Neural progenitor cell (in vitro differentiated cells): ENCODE results near the gene MAP4K2. TPM values are rescaled to one million over a fixed set of nuclear protein-coding genes. Genes with fewer than 3 reads are reported as not detected.
A peak's percentile ranks its signal among the peaks of the same experiment; 100 is the strongest.

Experiments
- DNase-seq: peaks from one replicate; pipeline ENCODE4 v3.0.0-alpha.2; 2016; ENCODE audit warnings: low spot score
- H2AFZ ChIP-seq: fragments of 200-600 bp; sonication (generic); replicated peaks from 2 replicates; pipeline ENCODE4 v1.6.1; 2016; ENCODE audit warnings: antibody characterized with exemption
- H3F3A ChIP-seq: fragments of 200-600 bp; sonication (generic); 2 replicates; pipeline ENCODE4 v1.6.1; 2016; ENCODE audit warnings: antibody characterized with exemption, low read depth
- H3K27ac ChIP-seq: fragments of 200-600 bp; sonication (generic); 2 replicates; pipeline ENCODE4 v1.5.1; 2016; ENCODE audit warnings: mild to moderate bottlenecking
- H3K27me3 ChIP-seq: fragments of 200-600 bp; sonication (generic); 2 replicates; pipeline ENCODE4 v1.6.1; 2016; ENCODE audit warnings: mild to moderate bottlenecking, moderate library complexity
- H3K36me3 ChIP-seq: fragments of 200-600 bp; sonication (generic); 2 replicates; pipeline ENCODE4 v1.5.1; 2016
- H3K4me1 ChIP-seq: fragments of 200-600 bp; sonication (generic); 2 replicates; pipeline ENCODE4 v1.6.1; 2016; ENCODE audit warnings: mixed run types
- H3K4me2 ChIP-seq: fragments of 200-600 bp; sonication (generic); 2 replicates; pipeline ENCODE4 v1.6.1; 2016
- H3K4me3 ChIP-seq: fragments of 200-600 bp; sonication (generic); 2 replicates; pipeline ENCODE4 v1.5.1; 2016
- H3K79me2 ChIP-seq: fragments of 200-600 bp; sonication (generic); 2 replicates; pipeline ENCODE4 v1.6.1; 2016; ENCODE audit warnings: low read depth
- H3K9ac ChIP-seq: fragments of 200-600 bp; sonication (generic); 2 replicates; pipeline ENCODE4 v1.6.1; 2016
- H3K9me3 ChIP-seq: fragments of 200-600 bp; sonication (generic); 2 replicates; pipeline ENCODE4 v1.5.1; 2016; ENCODE audit warnings: low read depth
- H4K20me1 ChIP-seq: fragments of 200-600 bp; sonication (generic); 2 replicates; pipeline ENCODE4 v1.6.1; 2016; ENCODE audit warnings: low read depth
- H3K27ac Mint-ChIP-seq: 3 replicates; pipeline ENCODE4 v1.8.0; 2021; ENCODE audit warnings: mixed read lengths
- H3K27me3 Mint-ChIP-seq: 2 replicates; pipeline ENCODE4 v1.8.0; 2022; ENCODE audit warnings: low read depth, mild to moderate bottlenecking, inconsistent platforms, moderate library complexity, mixed read lengths; ENCODE audit not compliant: insufficient read depth
- H3K36me3 Mint-ChIP-seq: 3 replicates; pipeline ENCODE4 v1.8.0; 2021; ENCODE audit warnings: mixed read lengths
- H3K4me1 Mint-ChIP-seq: 3 replicates; pipeline ENCODE4 v1.8.0; 2021; ENCODE audit warnings: mixed read lengths
- H3K4me3 Mint-ChIP-seq: 3 replicates; pipeline ENCODE4 v1.8.0; 2021; ENCODE audit warnings: mild to moderate bottlenecking, moderate library complexity, mixed read lengths
- H3K9me3 Mint-ChIP-seq: 3 replicates; pipeline ENCODE4 v1.8.0; 2020; ENCODE audit warnings: mixed read lengths
- CTCF ChIP-seq: fragments of 200-600 bp; sonication (generic); IDR thresholded peaks from 2 replicates; pipeline ENCODE4 v1.5.1; 2017; ENCODE audit warnings: antibody characterized with exemption, mild to moderate bottlenecking
- EZH2 ChIP-seq: fragments of 200-600 bp; sonication (generic); IDR thresholded peaks from 2 replicates; pipeline ENCODE4 v1.6.1; 2017; ENCODE audit warnings: antibody characterized with exemption, mild to moderate bottlenecking, moderate library complexity
- EZH2phosphoT487 ChIP-seq: fragments of 200-600 bp; sonication (generic); IDR thresholded peaks from 2 replicates; pipeline ENCODE4 v1.6.1; 2017; ENCODE audit warnings: antibody characterized with exemption
- total RNA-seq: library from RNA; depleted of rRNA; stranded (reverse); fragments of >200 nt; gene quantifications from 2 replicates; pipeline ENCODE4 v1.2.3, GENCODE V29; 2015; ENCODE audit warnings: low replicate concordance

MAP4K2 gene
- total RNA-seq, 1 donor from 2014 or later = 15.8 TPM

- H2AFZ ChIP-seq = peak overlapping the region; percentile 74
- peak; percentile 57 for DNase-seq
- H3K4me2 ChIP-seq = peak overlapping the region; percentile 70
- peaks cover 7% of the 10 kb centered on the region for H3F3A ChIP-seq
- Mint-ChIP-seq H3K9me3 (no peaks in the 10 kb centered on the region), H3K27ac (no peak overlapping the region), H3K27me3 (peaks cover 8% of the 10 kb centered on the region), H3K4me1 (peaks cover 16% of the 10 kb centered on the region), H3K36me3 (peaks cover 11% of the 10 kb centered on the region), H3K4me3 (peak overlapping the region; percentile 95)
- peak overlapping the region; percentile 98 for H3K4me3 ChIP-seq
- TF ChIP-seq EZH2 = no peak
- TF ChIP-seq CTCF = no peak
- H3K9me3 ChIP-seq = no peaks in the 10 kb centered on the region
- no peaks in the 10 kb centered on the region for H3K36me3 ChIP-seq
- no peaks in the 10 kb centered on the region for H3K27me3 ChIP-seq
- no peak overlapping the region for H3K27ac ChIP-seq
- peaks cover 4% of the 10 kb centered on the region for H3K4me1 ChIP-seq
- peaks cover 15% of the 10 kb centered on the region for H3K79me2 ChIP-seq
- H3K9ac ChIP-seq = no peak overlapping the region
- peaks cover 15% of the 10 kb centered on the region for H4K20me1 ChIP-seq
These were observed 7.9 kb upstream of the MAP4K2 start for GRCh38 chr11:64810891-64811272.

GRCh38 chr11:64810271-64810890, 7.4 kb upstream of the MAP4K2 start, which contains the start of gene MEN1:
Gene MEN1, minus strand, starts transcription at chr11:64810551. Its CDS starts 442 bp downstream, at chr11:64810109.
- Histone ChIP-seq H3K4me2 (peak within 1 kb of the TSS; percentile 93), H4K20me1 (peaks cover 15% of the 10 kb centered on the region), H3K79me2 (peaks cover 15% of the 10 kb centered on the region), H3K27ac (no peak within 1 kb of the TSS), H3K27me3 (no peaks in the 10 kb centered on the region), H3K9ac (peak within 1 kb of the TSS; percentile 69), H3K4me3 (peak within 1 kb of the TSS; percentile 98), H2AFZ (peak within 1 kb of the TSS; percentile 92), H3K9me3 (no peaks in the 10 kb centered on the region), H3K4me1 (peaks cover 4% of the 10 kb centered on the region), H3K36me3 (no peaks in the 10 kb centered on the region), H3F3A (peaks cover 7% of the 10 kb centered on the region)
- H3K36me3 Mint-ChIP-seq = peaks cover 15% of the 10 kb centered on the region
- H3K27ac Mint-ChIP-seq = no peak within 1 kb of the TSS
- no peak for TF ChIP-seq EZH2phosphoT487
- TF ChIP-seq CTCF = no peak
- no peak for TF ChIP-seq EZH2
- peaks cover 16% of the 10 kb centered on the region for H3K4me1 Mint-ChIP-seq
- no peaks in the 10 kb centered on the region for H3K9me3 Mint-ChIP-seq
- peaks cover 10% of the 10 kb centered on the region for H3K27me3 Mint-ChIP-seq
- peak; percentile 99 for DNase-seq
- peak within 1 kb of the TSS; percentile 95 for H3K4me3 Mint-ChIP-seq

GRCh38 chr11:64809781-64810241, 6.8 kb upstream of the MAP4K2 start:
- Mint-ChIP-seq H3K36me3 (peaks cover 15% of the 10 kb centered on the region), H3K27ac (no peak overlapping the region), H3K27me3 (peaks cover 10% of the 10 kb centered on the region), H3K4me1 (peaks cover 16% of the 10 kb centered on the region), H3K4me3 (peak overlapping the region; percentile 95), H3K9me3 (no peaks in the 10 kb centered on the region)
- Histone ChIP-seq H3K9ac (peak overlapping the region; percentile 69), H3K4me3 (peak overlapping the region; percentile 98), H3K79me2 (peaks cover 15% of the 10 kb centered on the region), H3K4me1 (peaks cover 4% of the 10 kb centered on the region), H3K27me3 (no peaks in the 10 kb centered on the region), H3K27ac (no peak overlapping the region), H4K20me1 (peaks cover 15% of the 10 kb centered on the region), H3K36me3 (no peaks in the 10 kb centered on the region), H3F3A (peaks cover 7% of the 10 kb centered on the region), H3K4me2 (peak overlapping the region; percentile 93), H2AFZ (peak overlapping the region; percentile 92), H3K9me3 (no peaks in the 10 kb centered on the region)
- TF ChIP-seq EZH2phosphoT487 (no peak), EZH2 (no peak), CTCF (no peak)
- peak; percentile 71 for DNase-seq
